Peyer's patch (tissue), 4 donors: ENCODE data around the gene SAFB.

Source experiments
- POLR2A ChIP-seq, 2 donors: fragments of 450-650 bp; IDR thresholded peaks; one replicate each; pipeline ENCODE4 v1.5.1; 2017; ENCODE audit warnings: antibody characterized with exemption in 2 of 2, mild to moderate bottlenecking in 2 of 2, moderate library complexity in 2 of 2
- TF ChIP-seq, protein P1 (sequence below), 6 experiments: fragments of 450-650 bp in 4 of 6; fragments of 200-600 bp in 2 of 6; sonication (generic) in 1 of 6; IDR thresholded peaks; one replicate each; pipeline ENCODE4 v1.5.1; 2017 to 2019; ENCODE audit warnings: antibody characterized with exemption in 6 of 6, mild to moderate bottlenecking in 3 of 6, moderate library complexity in 1 of 6

DNA sequence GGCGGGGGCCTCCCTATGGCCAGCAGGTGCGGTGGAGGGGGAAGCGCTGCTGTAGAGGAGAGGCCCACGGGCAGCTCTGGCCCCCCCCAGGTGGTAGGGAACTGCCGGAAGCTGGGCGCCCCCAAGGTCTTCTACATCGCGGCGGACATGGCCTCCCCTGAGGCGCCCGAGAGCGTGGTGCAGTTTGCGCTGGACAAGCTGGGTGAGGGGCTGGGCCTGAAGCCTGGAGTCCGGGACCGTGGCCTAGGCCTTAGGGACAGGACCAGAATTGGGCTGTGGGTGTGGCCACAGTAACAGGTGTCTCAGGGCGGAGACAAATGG lies 63.4 kb downstream of the SAFB start:
- TF ChIP-seq, protein P1, sequence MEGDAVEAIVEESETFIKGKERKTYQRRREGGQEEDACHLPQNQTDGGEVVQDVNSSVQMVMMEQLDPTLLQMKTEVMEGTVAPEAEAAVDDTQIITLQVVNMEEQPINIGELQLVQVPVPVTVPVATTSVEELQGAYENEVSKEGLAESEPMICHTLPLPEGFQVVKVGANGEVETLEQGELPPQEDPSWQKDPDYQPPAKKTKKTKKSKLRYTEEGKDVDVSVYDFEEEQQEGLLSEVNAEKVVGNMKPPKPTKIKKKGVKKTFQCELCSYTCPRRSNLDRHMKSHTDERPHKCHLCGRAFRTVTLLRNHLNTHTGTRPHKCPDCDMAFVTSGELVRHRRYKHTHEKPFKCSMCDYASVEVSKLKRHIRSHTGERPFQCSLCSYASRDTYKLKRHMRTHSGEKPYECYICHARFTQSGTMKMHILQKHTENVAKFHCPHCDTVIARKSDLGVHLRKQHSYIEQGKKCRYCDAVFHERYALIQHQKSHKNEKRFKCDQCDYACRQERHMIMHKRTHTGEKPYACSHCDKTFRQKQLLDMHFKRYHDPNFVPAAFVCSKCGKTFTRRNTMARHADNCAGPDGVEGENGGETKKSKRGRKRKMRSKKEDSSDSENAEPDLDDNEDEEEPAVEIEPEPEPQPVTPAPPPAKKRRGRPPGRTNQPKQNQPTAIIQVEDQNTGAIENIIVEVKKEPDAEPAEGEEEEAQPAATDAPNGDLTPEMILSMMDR (IDR thresholded peaks at IDR 0.05): no peak
- TF ChIP-seq POLR2A (IDR thresholded peaks at IDR 0.05): no peak
